HepG2 (cell line): Measurements from ENCODE around the gene VEPH1. TPM values are rescaled to one million over a fixed set of nuclear protein-coding genes. Genes with fewer than 3 reads are reported as not detected.

Experiments
- ARID3A ChIP-seq: IDR thresholded peaks from 2 replicates; pipeline ENCODE4 v1.6.1; 2012; ENCODE audit warnings: low read depth, low read length, improper control_type of control experiment
- CHD2 ChIP-seq: IDR thresholded peaks from 2 replicates; pipeline ENCODE4 v1.6.1; 2011; ENCODE audit warnings: low read depth, low read length, improper control_type of control experiment
- HMG20A ChIP-seq: IDR thresholded peaks from 2 replicates; pipeline ENCODE4 v1.6.1; 2016; ENCODE audit warnings: borderline replicate concordance
- HNF4A ChIP-seq: sonication (generic); formaldehyde crosslinking; IDR thresholded peaks from 2 replicates; pipeline ENCODE4 v1.4.0; 2020; ENCODE audit warnings: missing genetic modification reagents
- IRF9 ChIP-seq: sonication (generic); formaldehyde crosslinking; IDR thresholded peaks from 2 replicates; pipeline ENCODE4 v1.8.0; 2022; ENCODE audit warnings: missing genetic modification reagents, mild to moderate bottlenecking, borderline replicate concordance
- ISL2 ChIP-seq: sonication (generic); formaldehyde crosslinking; IDR thresholded peaks from 2 replicates; pipeline ENCODE4 v1.5.0; 2020; ENCODE audit warnings: missing genetic modification reagents
- PAF1 ChIP-seq: IDR thresholded peaks from 2 replicates; pipeline ENCODE4 v1.6.1; 2016; ENCODE audit warnings: missing genetic modification reagents, missing compliant biosample characterization
- RAD21 ChIP-seq: fragments of 450-650 bp; formaldehyde crosslinking; IDR thresholded peaks from 2 replicates; pipeline ENCODE4 v1.5.0; 2020; ENCODE audit warnings: mild to moderate bottlenecking
- STAT6 ChIP-seq: sonication (generic); formaldehyde crosslinking; IDR thresholded peaks from 2 replicates; pipeline ENCODE4 v1.4.0; 2020; ENCODE audit warnings: missing genetic modification reagents, mild to moderate bottlenecking, borderline replicate concordance
- ZBTB7A ChIP-seq: sonication (generic); formaldehyde crosslinking; IDR thresholded peaks from 2 replicates; pipeline ENCODE4 v1.8.0; 2022; ENCODE audit warnings: mild to moderate bottlenecking, missing genetic modification reagents
- ZNF580 ChIP-seq: IDR thresholded peaks from 2 replicates; pipeline ENCODE4 v1.6.1; 2016; ENCODE audit warnings: low read depth, borderline replicate concordance
- ZNF710 ChIP-seq: sonication (generic); formaldehyde crosslinking; IDR thresholded peaks from 2 replicates; pipeline ENCODE4 v1.5.0; 2020; ENCODE audit warnings: mild to moderate bottlenecking, missing genetic modification reagents, borderline replicate concordance
- polyA plus RNA-seq, 8 experiments: library from polyadenylated mRNA; depleted of rRNA in 3 of 8; stranded (reverse) in 7 of 8; unstranded in 1 of 8; fragments of >200 nt; fragmentation: Illumina TruSeq in 4 of 8; extraction: Trizol in 4 of 8; gene quantifications; 2 replicates each; pipeline versions ENCODE4 v1.2.1 to v1.2.3, GENCODE V29; 2011 to 2016; ENCODE audit warnings: low read depth in 4 of 8, missing spikeins in 1 of 8, mixed read lengths in 1 of 8; ENCODE audit not compliant: insufficient read depth in 1 of 8
- total RNA-seq, 5 experiments: library from RNA; depleted of rRNA; stranded (reverse); fragments of >200 nt; fragmentation: Illumina TruSeq; extraction: Trizol; gene quantifications; 2 replicates each; pipeline ENCODE4 v1.2.3, GENCODE V29; 2016; ENCODE audit warnings: low read depth in 1 of 5

Gene VEPH1
- total and polyA plus RNA-seq, 2 of the 13 experiments (the other 11 are each of a cell fraction or from before 2014, with no cell fraction given): not detected

GRCh38 chr3:157239082-157239704, 264.0 kb downstream of the VEPH1 start (continued):
- TF ChIP-seq CHD2 (no peak), HNF4A (CRISPR knock-in tag) (no peak), STAT6 (CRISPR knock-in tag) (no peak), RAD21 (CRISPR knock-in tag) (peak; percentile 72), ZNF580 (0 out of 2 replicates have a peak, but pooled peaks have one; percentile 38), PAF1 (CRISPR knock-in tag) (no peak), ZNF710 (CRISPR knock-in tag) (no peak), ARID3A (no peak), HMG20A (CRISPR knock-in tag) (no peak), ZBTB7A (CRISPR knock-in tag) (no peak), IRF9 (no peak), ISL2 (CRISPR knock-in tag) (no peak)
